ENCODE data around the gene FBXO21. TPM values are rescaled to one million over a fixed set of nuclear protein-coding genes. Genes with fewer than 3 reads are reported as not detected.

The FBXO21 gene
- total RNA-seq, 4 donors from 2014 or later, result 80.2 to 95.8 (median 81.9) TPM

DNA sequence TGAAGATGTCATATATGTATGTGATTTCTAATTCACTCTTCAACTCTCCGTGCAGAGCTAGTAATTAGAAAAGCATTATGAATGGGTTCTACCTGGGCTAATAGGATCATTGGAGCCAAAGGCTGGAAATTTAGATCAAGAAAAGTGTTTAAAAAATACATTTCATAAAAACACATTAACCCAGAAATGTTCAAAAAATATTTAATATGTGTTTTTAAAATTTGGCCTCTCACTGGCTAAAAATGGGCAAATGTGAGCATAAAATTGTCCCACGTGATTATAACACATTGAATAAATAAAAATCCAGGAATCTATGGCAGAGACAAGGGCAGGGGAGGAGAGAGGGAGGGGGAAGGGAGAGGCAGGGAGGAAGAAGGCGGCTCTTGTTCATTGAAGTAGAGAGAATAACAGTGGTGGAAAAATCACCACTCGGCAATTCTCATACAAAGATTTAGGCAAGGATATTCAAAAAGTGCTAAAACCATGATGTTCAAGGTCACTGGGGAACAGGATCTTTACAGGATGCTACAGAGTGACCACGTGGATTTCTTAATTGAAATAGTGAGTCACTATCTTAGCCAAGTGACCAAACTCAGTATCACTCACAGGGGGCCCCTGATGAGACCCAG is 38.8 kb downstream of the FBXO21 start:
- no peak for TF ChIP-seq EP300 (IDR thresholded peaks at IDR 0.05)
- TF ChIP-seq, protein P1, sequence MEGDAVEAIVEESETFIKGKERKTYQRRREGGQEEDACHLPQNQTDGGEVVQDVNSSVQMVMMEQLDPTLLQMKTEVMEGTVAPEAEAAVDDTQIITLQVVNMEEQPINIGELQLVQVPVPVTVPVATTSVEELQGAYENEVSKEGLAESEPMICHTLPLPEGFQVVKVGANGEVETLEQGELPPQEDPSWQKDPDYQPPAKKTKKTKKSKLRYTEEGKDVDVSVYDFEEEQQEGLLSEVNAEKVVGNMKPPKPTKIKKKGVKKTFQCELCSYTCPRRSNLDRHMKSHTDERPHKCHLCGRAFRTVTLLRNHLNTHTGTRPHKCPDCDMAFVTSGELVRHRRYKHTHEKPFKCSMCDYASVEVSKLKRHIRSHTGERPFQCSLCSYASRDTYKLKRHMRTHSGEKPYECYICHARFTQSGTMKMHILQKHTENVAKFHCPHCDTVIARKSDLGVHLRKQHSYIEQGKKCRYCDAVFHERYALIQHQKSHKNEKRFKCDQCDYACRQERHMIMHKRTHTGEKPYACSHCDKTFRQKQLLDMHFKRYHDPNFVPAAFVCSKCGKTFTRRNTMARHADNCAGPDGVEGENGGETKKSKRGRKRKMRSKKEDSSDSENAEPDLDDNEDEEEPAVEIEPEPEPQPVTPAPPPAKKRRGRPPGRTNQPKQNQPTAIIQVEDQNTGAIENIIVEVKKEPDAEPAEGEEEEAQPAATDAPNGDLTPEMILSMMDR (IDR thresholded peaks at IDR 0.05), result no peak
- no peak for TF ChIP-seq POLR2AphosphoS5 (IDR thresholded peaks at IDR 0.05)
- no peak overlapping the region for H3K4me3 ChIP-seq
- H3K27ac ChIP-seq, result no peak overlapping the region
- H3K36me3 ChIP-seq, result peaks cover 0 to 78% of the 10 kb centered on the region in 2 donors
- ATAC-seq, result no peak
- WGBS, 2 donors (ENCODE audit: low coverage in 1 of 2), result 46 to 68% methylated on average over 5 of the region's 5 CpGs
- no peaks in the 10 kb centered on the region for H3K9me3 ChIP-seq
- H3K4me1 ChIP-seq, result peaks cover 0 to 5% (median 0%) of the 10 kb centered on the region in 3 donors
- no peaks in the 10 kb centered on the region for H3K27me3 ChIP-seq

GRCh38 chr12:117149431-117149830 is 40.8 kb downstream of the FBXO21 start:
- TF ChIP-seq POLR2A (IDR thresholded peaks at IDR 0.05) (no peak), EP300 (IDR thresholded peaks at IDR 0.05) (no peak), POLR2AphosphoS5 (IDR thresholded peaks at IDR 0.05) (no peak)
- TF ChIP-seq, protein P1 (IDR thresholded peaks at IDR 0.05), result no peak
- H3K36me3 ChIP-seq, result peaks cover 0 to 77% of the 10 kb centered on the region in 2 donors
- 86 to 88% methylated on average over 3 to 5 of the region's 7 CpGs for WGBS, 2 donors (ENCODE audit: low coverage in 1 of 2)
- no peak overlapping the region for H3K27ac ChIP-seq
- no peaks in the 10 kb centered on the region for H3K27me3 ChIP-seq
- no peak for ATAC-seq
- H3K9me3 ChIP-seq, result no peaks in the 10 kb centered on the region
- no peak overlapping the region for H3K4me3 ChIP-seq
- peaks cover 0 to 5% (median 0%) of the 10 kb centered on the region in 3 donors for H3K4me1 ChIP-seq

DNA sequence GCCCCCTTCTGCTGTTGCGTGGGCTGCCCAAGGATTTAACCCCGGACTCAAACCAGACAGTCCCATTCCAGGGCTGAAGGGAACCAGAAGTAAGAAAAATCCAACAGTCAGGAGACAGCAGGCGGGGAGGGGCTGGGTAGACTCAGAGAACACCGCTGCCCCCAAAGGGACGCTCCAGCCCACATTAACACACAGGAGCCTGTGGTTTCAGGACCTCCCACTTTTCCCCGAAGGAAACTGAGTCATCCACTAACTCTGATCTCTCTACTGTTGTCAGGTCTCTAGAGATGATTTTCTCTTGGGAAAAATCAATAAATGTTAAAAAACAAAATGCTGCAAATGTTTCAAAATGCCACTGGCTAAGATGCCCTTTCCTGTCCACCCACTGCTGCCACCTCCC is 41.6 kb downstream of the FBXO21 start:
- H3K4me3 ChIP-seq, result no peak overlapping the region
- H3K27ac ChIP-seq, result no peak overlapping the region
- peaks cover 0 to 75% of the 10 kb centered on the region in 2 donors for H3K36me3 ChIP-seq
- TF ChIP-seq, protein P1 (IDR thresholded peaks at IDR 0.05), result no peak
- no peaks in the 10 kb centered on the region for H3K9me3 ChIP-seq
- no peak for ATAC-seq
- WGBS, 2 donors (ENCODE audit: low coverage in 1 of 2), result 88 to 95% methylated on average over 3 to 4 of the region's 6 CpGs
- no peaks in the 10 kb centered on the region for H3K27me3 ChIP-seq
- peaks cover 0 to 5% (median 0%) of the 10 kb centered on the region in 3 donors for H3K4me1 ChIP-seq

GRCh38 chr12:117147639-117148038 is 42.6 kb downstream of the FBXO21 start:
- peak; percentile 22 for ATAC-seq
- Histone ChIP-seq H3K36me3 (peaks cover 0 to 70% of the 10 kb centered on the region in 2 donors), H3K27me3 (no peaks in the 10 kb centered on the region), H3K4me1 (peaks cover 0 to 5% (median 0%) of the 10 kb centered on the region in 3 donors), H3K4me3 (no peak overlapping the region), H3K27ac (peak overlapping the region in 1 of 4 donors; percentile 11), H3K9me3 (no peaks in the 10 kb centered on the region)
- no peak for TF ChIP-seq POLR2A (IDR thresholded peaks at IDR 0.05)
- TF ChIP-seq, protein P1 (IDR thresholded peaks at IDR 0.05), result no peak
- no peak for TF ChIP-seq POLR2AphosphoS5 (IDR thresholded peaks at IDR 0.05)
- TF ChIP-seq EP300 (IDR thresholded peaks at IDR 0.05), result no peak
- 72% methylated on average over 9 of the region's 12 CpGs; no CpG with 5 or more reads in 1 of the 2 donors for WGBS, 2 donors (ENCODE audit: low coverage in 1 of 2)

- TF ChIP-seq, protein P1 (IDR thresholded peaks at IDR 0.05), result no peak
- no peak for TF ChIP-seq EP300 (IDR thresholded peaks at IDR 0.05)
- TF ChIP-seq POLR2AphosphoS5 (IDR thresholded peaks at IDR 0.05), result no peak
- TF ChIP-seq POLR2A (IDR thresholded peaks at IDR 0.05), result no peak
- Histone ChIP-seq H3K9me3 (no peaks in the 10 kb centered on the region), H3K27ac (no peak overlapping the region), H3K4me3 (no peak overlapping the region), H3K36me3 (peaks cover 0 to 81% of the 10 kb centered on the region in 2 donors), H3K4me1 (peaks cover 0 to 9% (median 0%) of the 10 kb centered on the region in 3 donors), H3K27me3 (no peaks in the 10 kb centered on the region)
- no peak for ATAC-seq
- 89 to 91% methylated on average over 6 to 13 of the region's 13 CpGs for WGBS, 2 donors (ENCODE audit: low coverage in 1 of 2)
These were observed 44.6 kb downstream of the FBXO21 start for GRCh38 chr12:117145597-117146154.
